Activated naive CD8-positive, alpha-beta T cell treated with anti-CD3 and anti-CD28 coated beads, Interleukin-2, amount 50 U/mL, for 24 hours (primary cell): ENCODE measurements around the gene HSPB8.

ENCODE experiments used
- ATAC-seq: fragments of 150-1000 bp; cut with Tn5 transposase; one replicate; pipeline ENCODE4 v1.10.0; 2021
- DNase-seq: peaks from one replicate; pipeline ENCODE4 v3.0.0; 2021
- H3K27ac Mint-ChIP-seq: one replicate; pipeline ENCODE4 v1.8.0; 2021; ENCODE audit warnings: mild to moderate bottlenecking, mixed read lengths
- H3K27me3 Mint-ChIP-seq: one replicate; pipeline ENCODE4 v1.8.0; 2021; ENCODE audit warnings: mixed read lengths
- H3K36me3 Mint-ChIP-seq: one replicate; pipeline ENCODE4 v1.8.0; 2021; ENCODE audit warnings: low read depth, mixed read lengths
- H3K4me1 Mint-ChIP-seq: one replicate; pipeline ENCODE4 v1.8.0; 2021; ENCODE audit warnings: mixed read lengths
- H3K4me3 Mint-ChIP-seq: one replicate; pipeline ENCODE4 v1.8.0; 2021; ENCODE audit warnings: mild to moderate bottlenecking, moderate library complexity, mixed read lengths
- H3K9me3 Mint-ChIP-seq: one replicate; pipeline ENCODE4 v1.8.0; 2021; ENCODE audit warnings: mixed read lengths

HSPB8 gene

DNA sequence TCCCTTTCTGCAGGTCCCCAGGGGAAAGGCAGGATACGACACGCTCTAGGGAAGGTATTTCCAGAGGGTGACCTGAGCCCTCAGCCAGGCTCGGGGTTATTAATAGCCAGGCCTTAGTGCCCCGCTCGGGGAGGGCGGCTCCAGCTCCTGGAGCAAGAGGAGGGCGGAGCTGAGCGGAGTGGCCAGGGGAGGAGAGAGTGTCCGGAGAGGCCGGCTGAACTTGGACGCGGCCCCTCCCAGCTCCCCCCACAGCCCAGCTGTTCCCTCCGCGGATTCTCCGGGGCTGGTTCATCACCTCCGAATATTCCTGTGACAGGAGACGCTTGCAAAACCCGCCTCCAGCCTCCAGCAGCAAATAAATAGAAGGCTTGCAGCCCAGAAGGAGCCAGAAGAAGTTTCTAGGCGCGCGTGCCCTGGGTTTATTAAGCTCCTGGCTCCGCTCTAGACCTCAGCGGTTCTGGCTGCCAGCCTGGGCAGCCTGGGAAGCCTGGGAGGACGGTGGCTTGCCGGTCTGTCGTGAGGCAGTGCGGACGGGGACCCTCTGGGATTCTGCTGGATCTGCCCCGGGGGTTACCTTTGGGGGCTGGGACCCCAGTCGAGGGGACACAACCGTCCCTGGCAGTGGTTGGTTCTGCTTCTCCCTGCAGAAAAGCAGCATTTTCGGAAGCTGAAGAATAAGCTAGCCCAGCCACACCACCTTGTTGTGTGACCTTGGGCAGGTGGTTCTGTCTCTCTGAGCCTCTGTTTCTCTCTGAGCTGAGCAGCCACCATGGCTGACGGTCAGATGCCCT lies at the start of gene HSPB8:
TSS of gene HSPB8 (plus strand) at position 388 of the 791 bp plus-strand sequence. CDS start at position 770, 382 bp downstream.
- H3K27me3 Mint-ChIP-seq: peaks cover 7% of the 10 kb centered on the region
- DNase-seq (no peak), ATAC-seq (no peak)
- H3K36me3 Mint-ChIP-seq: no peaks in the 10 kb centered on the region
- H3K27ac Mint-ChIP-seq: no peak within 1 kb of the TSS
- H3K4me1 Mint-ChIP-seq: no peaks in the 10 kb centered on the region
- H3K4me3 Mint-ChIP-seq: no peak within 1 kb of the TSS
- no peaks in the 10 kb centered on the region for H3K9me3 Mint-ChIP-seq

DNA sequence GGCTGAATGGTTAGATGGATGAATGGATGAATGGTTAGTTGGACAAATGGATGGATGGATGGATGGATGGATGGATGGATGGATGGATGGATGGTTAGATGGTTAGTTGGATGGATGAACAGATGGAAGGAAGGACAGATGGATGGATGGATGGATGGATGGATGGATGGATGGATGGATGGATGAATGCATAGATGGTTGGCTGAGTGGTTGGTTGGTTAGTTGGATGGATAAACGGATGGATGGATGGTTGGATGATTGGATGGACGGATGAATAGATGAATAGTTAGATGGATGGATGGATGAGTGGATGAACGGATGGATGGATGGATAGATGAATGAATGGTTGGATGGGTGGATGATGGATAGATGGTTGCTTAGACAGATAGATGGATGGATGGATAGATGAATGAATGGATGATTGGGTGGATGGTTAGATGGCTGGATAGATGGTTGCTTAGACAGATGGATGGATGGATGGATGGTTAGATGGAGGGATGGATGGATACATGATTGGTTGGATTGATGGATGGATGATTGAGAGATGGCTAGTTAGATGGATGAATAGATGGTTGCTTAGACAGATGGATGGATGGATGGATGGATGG lies 48.8 kb upstream of the HSPB8 start:
- Mint-ChIP-seq H3K27me3 (peaks cover 2% of the 10 kb centered on the region), H3K36me3 (no peaks in the 10 kb centered on the region), H3K9me3 (peaks cover 24% of the 10 kb centered on the region), H3K4me1 (no peaks in the 10 kb centered on the region), H3K4me3 (no peak overlapping the region), H3K27ac (no peak overlapping the region)
- ATAC-seq (no peak), DNase-seq (no peak)

GRCh38 chr12:119130523-119130922 lies 48.2 kb upstream of the HSPB8 start:
- Mint-ChIP-seq H3K4me1 (no peaks in the 10 kb centered on the region), H3K27me3 (peaks cover 2% of the 10 kb centered on the region), H3K9me3 (peaks cover 24% of the 10 kb centered on the region), H3K36me3 (no peaks in the 10 kb centered on the region), H3K4me3 (no peak overlapping the region), H3K27ac (no peak overlapping the region)
- no peak for DNase-seq
- no peak for ATAC-seq

- H3K4me1 Mint-ChIP-seq: no peaks in the 10 kb centered on the region
- H3K27ac Mint-ChIP-seq: no peak overlapping the region
- ATAC-seq: no peak
- no peaks in the 10 kb centered on the region for H3K36me3 Mint-ChIP-seq
- H3K27me3 Mint-ChIP-seq: peaks cover 2% of the 10 kb centered on the region
- no peak overlapping the region for H3K4me3 Mint-ChIP-seq
- H3K9me3 Mint-ChIP-seq: peaks cover 22% of the 10 kb centered on the region
- no peak for DNase-seq
Observed at GRCh38 chr12:119134284-119135072, 44.3 kb upstream of the HSPB8 start.

DNA sequence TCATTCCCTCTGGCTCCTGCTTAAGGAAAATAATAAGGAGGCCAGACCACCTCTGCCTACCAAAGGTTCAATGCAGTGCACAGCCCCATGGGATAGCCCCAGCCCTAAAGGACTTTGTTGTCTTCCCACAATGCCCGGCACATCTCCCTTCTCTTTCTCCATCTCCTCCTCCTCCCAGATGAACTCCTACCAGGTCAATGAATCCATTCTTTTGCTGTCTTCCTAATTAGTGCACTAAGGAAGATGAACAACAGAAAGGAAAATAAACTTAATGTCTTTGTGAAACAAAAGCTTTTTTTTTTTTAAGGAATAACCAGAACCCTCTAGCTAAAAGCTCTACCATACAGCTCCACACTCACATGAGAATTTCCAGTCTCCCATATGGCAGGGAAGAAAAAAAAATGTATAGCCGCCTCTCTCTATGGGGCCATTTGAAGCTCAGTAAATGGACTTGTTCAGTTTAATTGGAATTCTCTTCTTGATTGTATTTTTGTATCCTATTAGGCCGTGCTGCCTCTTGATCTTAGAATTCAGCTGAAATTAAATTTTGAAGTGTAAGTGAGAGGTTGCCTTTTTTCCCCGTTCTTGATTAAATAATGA lies 41.8 kb upstream of the HSPB8 start:
- H3K36me3 Mint-ChIP-seq: no peaks in the 10 kb centered on the region
- no peaks in the 10 kb centered on the region for H3K4me1 Mint-ChIP-seq
- no peak overlapping the region for H3K27ac Mint-ChIP-seq
- peaks cover 14% of the 10 kb centered on the region for H3K9me3 Mint-ChIP-seq
- no peak overlapping the region for H3K4me3 Mint-ChIP-seq
- ATAC-seq (no peak), DNase-seq (no peak)
- peaks cover 2% of the 10 kb centered on the region for H3K27me3 Mint-ChIP-seq

DNA sequence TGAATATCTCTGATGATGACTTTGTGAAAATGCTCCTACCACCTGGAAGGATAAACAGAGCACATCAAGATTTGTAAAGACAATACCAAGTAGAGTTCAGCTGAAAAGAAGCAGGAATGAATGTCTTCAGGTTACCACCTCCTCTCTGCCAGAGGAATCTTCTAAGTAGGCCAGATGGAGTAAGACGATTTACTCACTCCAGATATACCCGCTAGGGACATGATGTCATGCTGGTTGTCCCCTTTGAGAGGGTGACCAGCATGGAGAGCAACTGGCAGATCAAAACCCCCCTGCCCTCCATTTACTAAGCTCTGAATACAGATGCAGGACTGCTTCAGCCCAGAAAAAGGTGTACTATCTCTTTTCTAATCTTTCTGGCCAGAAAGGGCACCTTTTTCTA lies 39.3 kb upstream of the HSPB8 start:
- Mint-ChIP-seq H3K4me3 (no peak overlapping the region), H3K36me3 (no peaks in the 10 kb centered on the region), H3K9me3 (peaks cover 5% of the 10 kb centered on the region), H3K27me3 (peaks cover 2% of the 10 kb centered on the region), H3K4me1 (no peaks in the 10 kb centered on the region), H3K27ac (no peak overlapping the region)
- DNase-seq: no peak
- no peak for ATAC-seq

GRCh38 chr12:119145367-119145766 lies 33.4 kb upstream of the HSPB8 start:
- no peak for DNase-seq

DNA sequence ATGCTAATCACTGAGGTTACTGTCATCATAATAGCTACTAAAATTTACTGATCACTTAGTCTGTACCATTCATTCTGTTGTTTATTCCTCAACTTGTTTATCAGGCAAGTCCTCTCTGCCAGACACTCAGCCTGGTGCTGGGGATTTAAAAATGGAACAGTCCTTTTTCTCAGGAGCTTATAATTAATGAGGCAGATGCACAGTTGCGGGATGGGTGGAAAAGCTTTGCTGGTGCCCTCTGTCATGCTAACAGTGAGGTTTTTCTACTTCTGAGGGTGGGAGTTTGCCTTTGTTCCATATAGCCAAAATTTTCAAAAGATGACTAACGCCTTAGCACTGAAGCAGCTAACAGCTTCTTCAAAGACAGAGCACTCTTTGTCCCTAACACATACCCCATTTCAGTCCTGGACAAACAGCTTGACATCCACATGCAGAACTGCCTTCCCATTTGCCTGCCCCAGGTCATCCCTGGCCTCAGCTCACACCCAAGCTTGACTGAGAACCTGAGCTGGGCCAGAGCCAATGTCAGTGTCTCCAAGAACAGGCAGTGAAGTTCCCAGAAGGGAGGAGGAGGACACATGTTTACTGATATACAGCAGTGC lies 30.8 kb upstream of the HSPB8 start:
- peaks cover 11% of the 10 kb centered on the region for H3K9me3 Mint-ChIP-seq
- peaks cover 11% of the 10 kb centered on the region for H3K27me3 Mint-ChIP-seq
- no peak overlapping the region for H3K27ac Mint-ChIP-seq
- no peak for DNase-seq
- H3K36me3 Mint-ChIP-seq: no peaks in the 10 kb centered on the region
- no peak for ATAC-seq
- no peak overlapping the region for H3K4me3 Mint-ChIP-seq
- H3K4me1 Mint-ChIP-seq: no peaks in the 10 kb centered on the region

More at GRCh38 chr12:119145367-119145766, 33.4 kb upstream of the HSPB8 start:
- H3K9me3 Mint-ChIP-seq: peaks cover 3% of the 10 kb centered on the region
- no peaks in the 10 kb centered on the region for H3K4me1 Mint-ChIP-seq
- H3K27me3 Mint-ChIP-seq: peaks cover 12% of the 10 kb centered on the region
- H3K4me3 Mint-ChIP-seq: no peak overlapping the region
- H3K27ac Mint-ChIP-seq: no peak overlapping the region
- no peak for ATAC-seq
- no peaks in the 10 kb centered on the region for H3K36me3 Mint-ChIP-seq

DNA sequence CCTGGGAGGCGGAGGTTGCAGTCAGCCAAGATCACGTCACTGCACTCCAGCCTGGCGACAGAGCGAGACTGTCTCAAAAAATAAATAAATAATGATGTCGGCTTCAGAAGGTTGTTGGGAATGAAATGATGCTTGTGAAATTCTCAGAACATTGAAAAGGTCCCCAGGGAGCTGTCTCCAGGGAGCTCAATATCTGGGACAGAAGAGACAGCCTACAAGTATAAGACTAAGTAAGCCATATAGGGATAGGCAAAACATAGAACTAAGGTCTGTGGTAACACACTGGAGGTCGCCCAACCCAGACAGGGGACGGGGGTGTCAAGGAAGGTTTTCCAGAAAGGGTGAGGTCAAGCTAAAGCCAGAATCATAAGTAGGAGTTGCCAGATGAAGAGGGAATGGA lies 29.5 kb upstream of the HSPB8 start:
- no peak for DNase-seq
- Mint-ChIP-seq H3K9me3 (peaks cover 15% of the 10 kb centered on the region), H3K4me3 (no peak overlapping the region), H3K27me3 (peaks cover 18% of the 10 kb centered on the region), H3K4me1 (no peaks in the 10 kb centered on the region), H3K36me3 (no peaks in the 10 kb centered on the region), H3K27ac (no peak overlapping the region)
- no peak for ATAC-seq

DNA sequence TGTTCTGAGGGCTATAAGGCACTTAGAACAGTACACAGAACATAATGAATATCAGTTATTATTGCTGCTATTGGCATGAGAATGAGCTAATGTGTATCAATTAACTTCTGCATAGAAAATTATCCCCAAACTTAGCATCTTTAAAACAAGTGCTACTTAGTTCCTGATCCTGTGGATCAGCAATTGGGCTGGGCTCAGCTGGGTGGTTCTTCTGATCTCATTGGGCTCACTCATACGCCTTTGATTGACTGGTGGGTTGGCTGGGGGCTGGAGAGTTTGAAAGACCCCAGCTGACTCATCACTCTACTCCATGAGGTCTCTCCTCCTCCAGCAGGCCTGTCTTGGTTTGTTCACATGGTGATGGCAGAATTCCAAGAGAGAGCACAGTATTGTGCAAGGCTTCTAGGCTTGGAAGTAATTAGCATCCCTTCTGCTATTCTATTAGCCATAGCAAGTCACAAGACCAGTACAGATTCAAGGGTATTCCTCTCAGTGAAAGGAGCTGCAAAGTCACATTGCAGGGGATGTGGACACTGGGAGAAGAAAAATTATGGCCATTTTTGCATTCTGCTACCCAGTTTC lies 27.2 kb upstream of the HSPB8 start:
- peaks cover 12% of the 10 kb centered on the region for H3K9me3 Mint-ChIP-seq
- ATAC-seq (no peak), DNase-seq (no peak)
- peaks cover 10% of the 10 kb centered on the region for H3K27me3 Mint-ChIP-seq
- H3K4me3 Mint-ChIP-seq: no peak overlapping the region
- H3K36me3 Mint-ChIP-seq: no peaks in the 10 kb centered on the region
- no peak overlapping the region for H3K27ac Mint-ChIP-seq
- no peaks in the 10 kb centered on the region for H3K4me1 Mint-ChIP-seq

GRCh38 chr12:119153477-119154434 lies 25.0 kb upstream of the HSPB8 start:
- peaks cover 12% of the 10 kb centered on the region for H3K9me3 Mint-ChIP-seq
- H3K27ac Mint-ChIP-seq: no peak overlapping the region
- no peak for ATAC-seq

DNA sequence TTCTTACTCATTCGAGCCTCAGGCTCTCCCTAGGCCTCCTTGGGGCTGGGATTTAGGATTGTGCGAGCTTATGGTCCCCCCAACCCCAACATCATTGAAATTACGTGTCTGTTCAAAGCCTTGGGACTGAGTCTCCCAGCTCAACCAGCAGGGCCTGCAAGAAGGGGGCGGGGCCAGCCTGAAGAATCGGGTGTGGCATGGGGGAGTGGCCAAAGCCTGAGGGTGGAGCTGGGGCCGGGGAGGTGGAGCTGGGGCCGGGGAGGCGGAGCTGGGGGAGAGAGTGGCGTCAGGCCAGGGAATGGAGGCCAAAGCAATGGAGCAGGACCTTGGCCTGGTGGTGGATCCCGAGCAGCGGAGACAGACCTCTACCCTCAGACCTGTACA lies 24.3 kb upstream of the HSPB8 start:
- Mint-ChIP-seq H3K9me3 (peaks cover 12% of the 10 kb centered on the region), H3K4me1 (no peaks in the 10 kb centered on the region), H3K27me3 (peaks cover 7% of the 10 kb centered on the region), H3K27ac (no peak overlapping the region), H3K4me3 (no peak overlapping the region), H3K36me3 (no peaks in the 10 kb centered on the region)
- no peak for ATAC-seq
- DNase-seq: no peak

More at GRCh38 chr12:119153477-119154434, 25.0 kb upstream of the HSPB8 start:
- peak; percentile 8 for DNase-seq
- Mint-ChIP-seq H3K27me3 (peaks cover 7% of the 10 kb centered on the region), H3K4me1 (no peaks in the 10 kb centered on the region), H3K4me3 (no peak overlapping the region), H3K36me3 (no peaks in the 10 kb centered on the region)

- DNase-seq (no peak), ATAC-seq (no peak)
- Mint-ChIP-seq H3K4me1 (no peaks in the 10 kb centered on the region), H3K27me3 (peaks cover 9% of the 10 kb centered on the region), H3K27ac (no peak overlapping the region), H3K4me3 (no peak overlapping the region), H3K9me3 (peaks cover 12% of the 10 kb centered on the region), H3K36me3 (no peaks in the 10 kb centered on the region)
Observed at GRCh38 chr12:119156401-119157044, 22.2 kb upstream of the HSPB8 start.
